ENCODE results near the gene FAM120A.
"Not testable (repeated sequence)": the region's sequence is repeated elsewhere in the genome, so short reads cannot be mapped to it uniquely, and the experiment has no call there.

The FAM120A gene

GRCh38 chr9:93509084-93509483, 57.6 kb downstream of the FAM120A start:
- DNase-seq (ENCODE audit: low read depth): no peak

DNA sequence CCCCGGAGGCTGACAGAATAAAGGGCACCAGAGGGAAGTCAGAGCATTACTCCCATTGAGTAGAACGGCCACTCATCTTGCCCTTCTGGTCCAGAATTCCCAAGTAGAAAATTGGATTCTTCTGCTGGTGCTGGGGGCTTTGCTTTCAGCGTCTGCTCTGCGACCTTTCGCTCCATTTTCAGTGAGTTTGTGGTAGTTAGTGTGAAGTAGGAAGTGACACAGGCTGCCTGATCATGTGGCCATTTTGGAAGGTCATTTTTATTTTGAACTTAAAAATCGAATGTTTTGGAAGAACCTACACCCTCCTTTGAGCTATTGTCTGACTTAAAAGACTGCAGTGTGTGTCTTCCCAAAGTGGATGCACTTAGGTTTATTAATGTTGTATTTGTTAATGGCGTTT, 58.6 kb downstream of the FAM120A start:
- no peak for DNase-seq (ENCODE audit: low read depth)

GRCh38 chr9:93511228-93511627, 59.7 kb downstream of the FAM120A start:
- not testable (repeated sequence) for DNase-seq (ENCODE audit: low read depth)

- not testable (repeated sequence) for DNase-seq (ENCODE audit: low read depth)
These were observed 60.8 kb downstream of the FAM120A start for GRCh38 chr9:93512170-93512812.

- DNase-seq (ENCODE audit: low read depth): no peak
These were observed 62.1 kb downstream of the FAM120A start for GRCh38 chr9:93513606-93514005.

GRCh38 chr9:93517331-93517730, 65.8 kb downstream of the FAM120A start:
- no peak for DNase-seq (ENCODE audit: low read depth)

- DNase-seq (ENCODE audit: low read depth): no peak
These were observed 69.0 kb downstream of the FAM120A start for GRCh38 chr9:93520523-93520922.

DNA sequence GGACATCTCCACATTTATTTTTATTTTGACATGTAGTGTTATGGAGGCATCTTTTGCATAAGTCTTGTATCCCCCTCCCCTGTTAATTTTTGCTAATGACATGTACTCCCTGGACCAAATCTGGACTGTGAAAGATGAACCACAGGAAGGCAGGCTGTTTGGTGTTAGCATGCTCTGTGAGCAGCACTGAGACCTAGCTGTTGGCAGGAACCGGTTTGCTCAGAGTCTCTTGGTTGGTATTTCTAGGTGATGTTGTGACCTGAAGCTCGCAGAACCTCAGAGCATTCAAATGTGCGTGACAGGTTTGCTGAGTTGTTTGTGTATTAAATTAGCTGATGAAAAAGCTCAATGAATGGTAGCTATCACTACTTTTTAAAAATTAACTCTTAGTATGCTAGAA, 71.3 kb downstream of the FAM120A start:
- no peak for DNase-seq (ENCODE audit: low read depth)

- DNase-seq (ENCODE audit: low read depth): no peak
These were observed 72.1 kb downstream of the FAM120A start for GRCh38 chr9:93523518-93524144.

DNA sequence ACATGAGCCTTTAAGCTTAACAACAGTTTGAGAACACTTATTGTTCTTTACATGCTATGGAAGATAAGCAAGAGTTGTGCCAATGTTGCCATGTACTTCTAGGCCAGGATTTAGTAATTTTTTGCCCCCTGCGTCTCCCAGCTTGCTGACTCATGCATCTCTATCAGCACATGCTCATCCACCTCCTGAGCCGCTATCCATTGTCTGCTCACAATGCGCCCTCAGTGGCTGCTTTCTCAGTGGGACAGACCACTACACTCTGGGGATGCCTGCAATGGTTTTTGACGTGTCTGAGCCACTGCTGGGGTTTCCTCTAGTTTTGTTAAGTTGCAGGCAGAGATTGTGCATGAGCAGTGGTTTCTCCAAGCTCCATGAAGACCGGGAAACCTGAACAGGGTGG, 74.0 kb downstream of the FAM120A start:
- DNase-seq (ENCODE audit: low read depth): no peak

GRCh38 chr9:93531374-93531773, 79.9 kb downstream of the FAM120A start:
- no peak for DNase-seq (ENCODE audit: low read depth)

DNA sequence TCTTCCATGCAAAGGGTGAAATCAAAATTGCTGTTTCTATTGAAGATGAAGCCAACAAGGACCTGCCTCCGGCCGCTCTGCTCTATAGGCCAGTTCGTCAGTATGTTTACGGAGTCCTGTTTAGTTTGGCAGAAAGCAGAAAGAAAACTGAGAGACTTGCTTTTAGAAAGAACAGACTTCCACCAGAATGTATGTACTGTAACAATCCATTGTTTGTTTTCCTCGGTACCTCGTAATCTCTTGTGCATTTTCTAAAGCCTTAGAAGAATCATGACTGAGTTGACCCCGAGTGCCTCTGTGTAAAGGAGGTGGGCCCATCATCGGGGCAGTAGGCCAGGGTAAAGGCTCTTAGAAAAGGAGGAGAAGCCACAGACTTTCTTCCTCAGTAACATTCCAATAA, 80.7 kb downstream of the FAM120A start:
- no peak for DNase-seq (ENCODE audit: low read depth)

GRCh38 chr9:93533863-93534262, 82.4 kb downstream of the FAM120A start:
- DNase-seq (ENCODE audit: low read depth): no peak

GRCh38 chr9:93536167-93536566, 84.7 kb downstream of the FAM120A start:
- no peak for DNase-seq (ENCODE audit: low read depth)

- no peak for DNase-seq (ENCODE audit: low read depth)
These were observed 85.4 kb downstream of the FAM120A start for GRCh38 chr9:93536874-93537273.

DNA sequence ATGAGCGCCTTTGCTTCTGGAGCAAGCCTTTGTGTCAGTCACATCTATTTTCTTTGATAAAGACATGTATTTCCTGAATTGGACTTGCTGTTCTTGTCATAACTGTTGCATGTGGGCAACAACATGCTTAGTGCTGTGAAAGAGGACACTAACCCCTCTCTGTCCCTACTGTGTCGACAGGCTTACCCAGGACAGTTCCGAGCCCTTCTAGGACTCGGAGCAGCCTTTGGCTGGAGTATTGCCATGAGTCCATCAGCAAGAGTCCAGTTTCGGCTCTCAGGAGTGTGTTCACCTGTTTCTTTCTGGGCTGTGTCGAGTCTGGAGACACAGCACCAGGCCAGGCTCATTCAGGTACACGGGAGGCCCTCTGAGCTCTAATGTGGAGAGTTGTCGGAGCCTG, 88.8 kb downstream of the FAM120A start:
- DNase-seq (ENCODE audit: low read depth): no peak

- DNase-seq (ENCODE audit: low read depth): no peak
These were observed 89.5 kb downstream of the FAM120A start for GRCh38 chr9:93541005-93541404.

DNA sequence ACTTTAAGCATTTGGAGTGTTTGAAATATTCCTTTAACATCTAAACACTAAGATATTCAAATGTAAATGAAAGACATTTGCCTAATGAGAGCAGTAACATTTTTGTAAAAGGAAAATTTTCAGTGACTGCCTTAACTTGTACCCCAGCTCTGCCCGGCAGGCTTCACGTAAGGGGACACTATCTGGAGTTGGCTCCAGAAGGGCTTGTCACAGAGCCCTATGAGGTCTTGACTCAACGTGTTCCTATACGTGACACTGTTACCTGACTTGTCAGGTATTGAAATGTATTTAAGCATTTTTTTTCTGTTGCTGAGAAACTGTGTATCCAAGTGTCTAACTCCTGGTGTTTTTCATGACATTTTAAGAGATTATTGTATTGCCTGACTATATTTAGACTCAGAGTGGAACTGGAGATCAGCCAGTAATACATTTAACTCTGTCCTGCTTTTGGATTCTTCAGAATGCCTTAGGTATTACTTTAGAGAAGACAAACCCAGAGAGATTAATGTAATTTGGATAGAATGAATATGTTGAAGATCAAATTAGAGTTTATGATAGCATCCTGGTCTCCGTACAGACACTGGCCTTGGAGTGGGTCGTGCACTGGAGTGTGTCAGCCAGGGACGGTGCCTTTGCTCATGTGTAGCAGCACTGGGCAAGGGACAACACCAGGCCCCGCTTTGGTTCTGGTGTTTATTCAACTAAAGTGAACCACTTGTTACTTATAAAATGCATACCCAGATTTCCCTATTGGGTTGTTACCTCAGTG, 90.3 kb downstream of the FAM120A start:
- DNase-seq (ENCODE audit: low read depth): no peak

- DNase-seq (ENCODE audit: low read depth): no peak
These were observed 91.6 kb downstream of the FAM120A start for GRCh38 chr9:93543117-93543516.

DNA sequence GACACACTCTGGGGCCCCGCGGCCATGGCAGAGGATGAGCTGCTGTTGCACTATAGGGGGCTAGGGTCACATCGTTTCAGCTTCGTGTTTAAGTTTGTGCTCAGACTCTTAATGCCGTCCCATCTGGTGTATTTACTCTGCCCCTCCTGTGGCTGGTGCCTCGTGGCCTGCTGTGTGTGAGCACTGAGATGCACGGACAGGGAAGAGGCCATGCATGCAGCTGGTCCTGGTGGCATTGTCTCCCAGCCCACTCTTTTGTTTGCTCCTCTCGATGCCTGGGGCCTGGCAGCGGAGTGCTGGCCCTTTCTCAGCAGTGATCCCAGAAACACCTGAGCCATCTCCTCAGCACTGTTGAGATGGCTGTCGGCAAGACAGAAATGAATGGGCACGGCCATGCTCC, 94.9 kb downstream of the FAM120A start:
- no peak for DNase-seq (ENCODE audit: low read depth)

- no peak for DNase-seq (ENCODE audit: low read depth)
These were observed 98.1 kb downstream of the FAM120A start for GRCh38 chr9:93549611-93550010.

DNA sequence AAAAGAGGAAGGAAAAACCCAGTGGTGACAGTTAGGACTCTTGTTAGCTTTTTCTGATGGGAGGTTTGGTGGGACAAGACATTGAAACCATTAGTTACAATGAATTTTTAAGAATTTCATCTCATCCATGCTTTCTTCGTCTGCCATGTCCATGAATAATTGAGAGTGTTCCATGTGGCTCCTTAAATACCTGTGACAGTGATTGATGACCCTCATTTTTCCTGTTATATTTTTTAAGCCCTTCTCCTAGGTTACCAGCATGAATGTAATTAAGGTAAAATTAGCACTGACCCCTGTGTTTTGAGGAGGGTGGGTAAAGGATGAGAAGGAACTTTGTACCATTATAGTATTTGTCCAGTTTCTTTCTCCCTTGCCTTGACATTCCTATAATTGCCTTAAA, 101.4 kb downstream of the FAM120A start:
- no peak for DNase-seq (ENCODE audit: low read depth)

- DNase-seq (ENCODE audit: low read depth): no peak
These were observed 103.9 kb downstream of the FAM120A start for GRCh38 chr9:93555370-93555769.
